GM12878 (cell line): Measurements from ENCODE around the gene PHF11. TPM values are rescaled to one million over a fixed set of nuclear protein-coding genes. Genes with fewer than 3 reads are reported as not detected.

Experiments
- ATAC-seq: fragments of 200-7000 bp; cut with Tn5 transposase; 3 replicates; pipeline ENCODE4 v1.9.1; 2020; ENCODE audit warnings: mild to moderate bottlenecking, moderate library complexity
- BruUV-seq: library from RNA; stranded (reverse); fragments of 400-500 nt; replicated peaks from 2 replicates; lab custom pipeline; 2021; lab: Mats Ljungman, UMichigan
- CTCF ChIA-PET: fragments of 300-600 bp; sonication (Branson Sonifier 250); formaldehyde crosslinking; extraction: SDS; loops from one replicate; lab custom pipeline; 2021; ENCODE audit warnings: inconsistent platforms; lab: Yijun Ruan, JAX
- POLR2A ChIA-PET: fragments of 350-600 bp; formaldehyde crosslinking; extraction: SDS; loops from one replicate; lab custom pipeline; 2021; ENCODE audit warnings: inconsistent platforms; lab: Charles Lee
- RAD21 ChIA-PET: fragments of 300-600 bp; sonication (Branson Sonifier 250); formaldehyde crosslinking; loops from one replicate; lab custom pipeline; 2023; ENCODE audit warnings: antibody characterized with exemption; ENCODE audit not compliant: unreplicated experiment; lab: Charles Lee
- SMC1A ChIA-PET: fragments of 300-600 bp; sonication (Branson Sonifier 250); formaldehyde crosslinking; loops from one replicate; lab custom pipeline; 2023; ENCODE audit not compliant: unreplicated experiment, uncharacterized antibody; lab: Charles Lee
- DNase-seq: peaks from one replicate; pipeline ENCODE4 v3.0.0-alpha.2; 2011; ENCODE audit warnings: low read depth, low spot score
- FAIRE-seq: peaks from 3 replicates; lab custom pipeline; 2011; peaks lifted over from hg19 to GRCh38; lab: Jason Lieb, UNC
- H2AFZ ChIP-seq: 2 replicates; pipeline ENCODE4 v1.6.0; 2011; ENCODE audit warnings: low read depth, low read length, control low read depth; ENCODE audit not compliant: control insufficient read depth
- H3K27ac ChIP-seq: 2 replicates; pipeline ENCODE4 v1.5.1; 2011; ENCODE audit warnings: control low read depth; ENCODE audit not compliant: control insufficient read depth, insufficient read depth
- H3K27me3 ChIP-seq, 2 experiments: replicated peaks in 1 of 2; 2 replicates each; pipeline versions ENCODE4 v1.6.0 to v1.6.1; 2011; ENCODE audit warnings: low read length in 1 of 2; ENCODE audit not compliant: control insufficient read depth in 2 of 2, insufficient read depth in 2 of 2
- H3K36me3 ChIP-seq, 2 experiments: 2 replicates each; pipeline ENCODE4 v1.5.1; 2011; ENCODE audit warnings: low read length in 1 of 2; ENCODE audit not compliant: control insufficient read depth in 2 of 2, insufficient read depth in 2 of 2
- H3K4me1 ChIP-seq: 2 replicates; pipeline ENCODE4 v1.6.1; 2011; ENCODE audit warnings: mild to moderate bottlenecking, low read length, moderate library complexity, mixed read lengths; ENCODE audit not compliant: control insufficient read depth, insufficient read depth
- H3K4me2 ChIP-seq: 2 replicates; pipeline ENCODE4 v1.6.0; 2011; ENCODE audit warnings: control low read depth; ENCODE audit not compliant: control insufficient read depth, insufficient read depth
- H3K4me3 ChIP-seq: fragments of 200-600 bp; sonication (generic); 2 replicates; pipeline ENCODE4 v1.5.1; 2016
- H3K79me2 ChIP-seq: 2 replicates; pipeline ENCODE4 v1.6.0; 2011; ENCODE audit warnings: low read length; ENCODE audit not compliant: control insufficient read depth, insufficient read depth
- H3K9ac ChIP-seq: 2 replicates; pipeline ENCODE4 v1.8.0; 2011; ENCODE audit warnings: low read length, control low read depth, mixed read lengths; ENCODE audit not compliant: control insufficient read depth, insufficient read depth
- H3K9me3 ChIP-seq: replicated peaks from 3 replicates; pipeline ENCODE4 v1.5.1; 2011; ENCODE audit warnings: mild to moderate bottlenecking, low read length; ENCODE audit not compliant: control insufficient read depth, insufficient read depth
- H4K20me1 ChIP-seq: 2 replicates; pipeline ENCODE4 v1.6.0; 2011; ENCODE audit not compliant: control insufficient read depth, insufficient read depth
- BCL11A ChIP-seq: IDR thresholded peaks from 2 replicates; pipeline ENCODE4 v1.6.1; 2011; ENCODE audit warnings: low read depth, low read length
- CHD4 ChIP-seq: fragments of 200-600 bp; sonication (generic); IDR thresholded peaks from 2 replicates; pipeline ENCODE4 v1.6.1; 2016; ENCODE audit warnings: mild to moderate bottlenecking
- HDAC6 ChIP-seq: fragments of 200-600 bp; sonication (generic); IDR thresholded peaks from one replicate; pipeline ENCODE4 v1.8.0; 2017; ENCODE audit warnings: antibody characterized with exemption; ENCODE audit not compliant: unreplicated experiment
- NFYB ChIP-seq: IDR thresholded peaks from 2 replicates; pipeline ENCODE4 v1.6.1; 2011; ENCODE audit warnings: low read depth, mild to moderate bottlenecking, low read length, improper control_type of control experiment, moderate library complexity; ENCODE audit not compliant: insufficient read depth
- POU2F2 ChIP-seq: IDR thresholded peaks from 3 replicates; pipeline ENCODE4 v1.6.1; 2011; ENCODE audit warnings: low read depth, mild to moderate bottlenecking, low read length, borderline replicate concordance
- RCOR1 ChIP-seq: conservative IDR thresholded peaks from 2 replicates; pipeline ENCODE4 v1.6.1; 2012; ENCODE audit warnings: low read depth, low read length, improper control_type of control experiment
- WGBS: methylation state at CpG from one replicate; pipeline ENCODE4 v1.1.6; 2016; ENCODE audit warnings: low lambda C conversion rate; ENCODE audit not compliant: insufficient replicate concordance, insufficient coverage; ENCODE audit errors: missing lambda C conversion rate; 5-methylcytosine and 5-hydroxymethylcytosine counted together
- in situ Hi-C: fragments of 300-500 bp; cut with MboI; formaldehyde crosslinking; loops from 9 replicates; pipeline ENCODE4 v1.14.3; 2018; ENCODE audit warnings: mixed read lengths
- intact Hi-C: fragments of 100-400 bp; cut with micrococcal nuclease; formaldehyde crosslinking; loops from one replicate; pipeline ENCODE4 v1.14.2; 2022; ENCODE audit not compliant: unreplicated experiment
- polyA plus RNA-seq, 11 experiments: library from polyadenylated mRNA; depleted of rRNA in 4 of 11; unstranded in 6 of 11; stranded (reverse) in 5 of 11; fragments of >200 nt; fragmentation: Nextera tagmentation in 4 of 11; fragmentation: Illumina TruSeq in 1 of 11; extraction: Ambion mirVana in 4 of 11; extraction: Trizol in 1 of 11; gene quantifications; 1 replicate in 1 of 11; 2 replicates in 10 of 11; pipeline versions ENCODE4 v1.2.1 to v1.2.3, GENCODE V29; 2011 to 2016; ENCODE audit warnings: inconsistent platforms in 2 of 11, missing spikeins in 2 of 11, low read depth in 1 of 11
- total RNA-seq, 4 experiments: library from RNA; depleted of rRNA in 3 of 4; stranded (reverse); fragments of >200 nt in 3 of 4; fragmentation: Illumina TruSeq in 1 of 4; extraction: Trizol in 1 of 4; gene quantifications; 2 replicates each; pipeline versions ENCODE4 v1.2.1 to v1.2.3, GENCODE V29; 2013 to 2021
- TF ChIP-seq, protein P1 (sequence below): fragments of 450-650 bp; IDR thresholded peaks from 2 replicates; pipeline ENCODE4 v1.6.1; 2017; ENCODE audit warnings: low read depth, mild to moderate bottlenecking, moderate library complexity

PHF11 gene
- total and polyA plus RNA-seq, 10 of the 15 experiments (the other 5 are each of a cell fraction or from before 2014, with no cell fraction given) = 16.9 to 77.3 (median 32.7) TPM

GRCh38 chr13:49481788-49482187 lies 14.0 kb upstream of the PHF11 start:
- H3K4me2 ChIP-seq = no peak overlapping the region
- RAD21 ChIA-PET = no interaction called here

GRCh38 chr13:49488563-49488962 lies 7.2 kb upstream of the PHF11 start:
- no peak overlapping the region for H3K4me2 ChIP-seq
- H3K9me3 ChIP-seq = no peaks in the 10 kb centered on the region
- no TSS peak for BruUV-seq
- TF ChIP-seq RCOR1 (no peak), HDAC6 (no peak), CHD4 (no peak)
- TF ChIP-seq, protein P1, sequence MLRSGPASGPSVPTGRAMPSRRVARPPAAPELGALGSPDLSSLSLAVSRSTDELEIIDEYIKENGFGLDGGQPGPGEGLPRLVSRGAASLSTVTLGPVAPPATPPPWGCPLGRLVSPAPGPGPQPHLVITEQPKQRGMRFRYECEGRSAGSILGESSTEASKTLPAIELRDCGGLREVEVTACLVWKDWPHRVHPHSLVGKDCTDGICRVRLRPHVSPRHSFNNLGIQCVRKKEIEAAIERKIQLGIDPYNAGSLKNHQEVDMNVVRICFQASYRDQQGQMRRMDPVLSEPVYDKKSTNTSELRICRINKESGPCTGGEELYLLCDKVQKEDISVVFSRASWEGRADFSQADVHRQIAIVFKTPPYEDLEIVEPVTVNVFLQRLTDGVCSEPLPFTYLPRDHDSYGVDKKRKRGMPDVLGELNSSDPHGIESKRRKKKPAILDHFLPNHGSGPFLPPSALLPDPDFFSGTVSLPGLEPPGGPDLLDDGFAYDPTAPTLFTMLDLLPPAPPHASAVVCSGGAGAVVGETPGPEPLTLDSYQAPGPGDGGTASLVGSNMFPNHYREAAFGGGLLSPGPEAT = no peak
- H2AFZ ChIP-seq = no peak overlapping the region
- no peaks in the 10 kb centered on the region for H3K27me3 ChIP-seq
- POLR2A ChIA-PET = no interaction called here
- no peaks in the 10 kb centered on the region for H4K20me1 ChIP-seq
- no peak overlapping the region for H3K4me3 ChIP-seq
- no peak overlapping the region for H3K27ac ChIP-seq
- CTCF ChIA-PET = no interaction called here
- RAD21 ChIA-PET = no interaction called here
- H3K36me3 ChIP-seq = peaks cover 0 to 24% of the 10 kb centered on the region in 2 experiments; a peak in 2 of 4 replicates
- SMC1A ChIA-PET = interaction anchor here (0.6 kb wide), 1 partner anchor 12 kb away, joined by 4 read pairs; no protein-coding TSS in a partner anchor
- H3K79me2 ChIP-seq = no peaks in the 10 kb centered on the region
- no peak for FAIRE-seq
- no peak overlapping the region for H3K9ac ChIP-seq
- in situ Hi-C loops (no loop called here), intact Hi-C loops (no loop called here)
- no peak for ATAC-seq
- DNase-seq = no peak
- 100% methylated on average over 2 of the region's 2 CpGs for WGBS
- no peaks in the 10 kb centered on the region for H3K4me1 ChIP-seq

More at GRCh38 chr13:49481788-49482187, 14.0 kb upstream of the PHF11 start:
- POLR2A ChIA-PET = no interaction called here
- no peak for DNase-seq
- 80% methylated on average over 5 of the region's 5 CpGs for WGBS
- in situ Hi-C loops (no loop called here), intact Hi-C loops (no loop called here)
- H2AFZ ChIP-seq = no peak overlapping the region
- ATAC-seq = no peak
- CTCF ChIA-PET = no interaction called here
- H3K9ac ChIP-seq = no peak overlapping the region
- H3K9me3 ChIP-seq = no peaks in the 10 kb centered on the region
- no peaks in the 10 kb centered on the region for H4K20me1 ChIP-seq
- SMC1A ChIA-PET = no interaction called here
- no peak for TF ChIP-seq POU2F2
- no peak for TF ChIP-seq BCL11A
- no peak for TF ChIP-seq NFYB
- TF ChIP-seq, all 136 proteins: peak for 0
- no peaks in the 10 kb centered on the region for H3K79me2 ChIP-seq
- H3K27me3 ChIP-seq = no peaks in the 10 kb centered on the region
- BruUV-seq = no TSS peak
- H3K27ac ChIP-seq = no peak overlapping the region
- FAIRE-seq = no peak
- no peak overlapping the region for H3K4me3 ChIP-seq
- peaks cover 0 to 26% of the 10 kb centered on the region in 2 experiments; a peak in 2 of 4 replicates for H3K36me3 ChIP-seq
- H3K4me1 ChIP-seq = no peaks in the 10 kb centered on the region
